Measurements from ENCODE around the gene OTUB1. TPM values are rescaled to one million over a fixed set of nuclear protein-coding genes. Genes with fewer than 3 reads are reported as not detected.

The OTUB1 gene
- total RNA-seq, 1 donor: 38.0 TPM

DNA sequence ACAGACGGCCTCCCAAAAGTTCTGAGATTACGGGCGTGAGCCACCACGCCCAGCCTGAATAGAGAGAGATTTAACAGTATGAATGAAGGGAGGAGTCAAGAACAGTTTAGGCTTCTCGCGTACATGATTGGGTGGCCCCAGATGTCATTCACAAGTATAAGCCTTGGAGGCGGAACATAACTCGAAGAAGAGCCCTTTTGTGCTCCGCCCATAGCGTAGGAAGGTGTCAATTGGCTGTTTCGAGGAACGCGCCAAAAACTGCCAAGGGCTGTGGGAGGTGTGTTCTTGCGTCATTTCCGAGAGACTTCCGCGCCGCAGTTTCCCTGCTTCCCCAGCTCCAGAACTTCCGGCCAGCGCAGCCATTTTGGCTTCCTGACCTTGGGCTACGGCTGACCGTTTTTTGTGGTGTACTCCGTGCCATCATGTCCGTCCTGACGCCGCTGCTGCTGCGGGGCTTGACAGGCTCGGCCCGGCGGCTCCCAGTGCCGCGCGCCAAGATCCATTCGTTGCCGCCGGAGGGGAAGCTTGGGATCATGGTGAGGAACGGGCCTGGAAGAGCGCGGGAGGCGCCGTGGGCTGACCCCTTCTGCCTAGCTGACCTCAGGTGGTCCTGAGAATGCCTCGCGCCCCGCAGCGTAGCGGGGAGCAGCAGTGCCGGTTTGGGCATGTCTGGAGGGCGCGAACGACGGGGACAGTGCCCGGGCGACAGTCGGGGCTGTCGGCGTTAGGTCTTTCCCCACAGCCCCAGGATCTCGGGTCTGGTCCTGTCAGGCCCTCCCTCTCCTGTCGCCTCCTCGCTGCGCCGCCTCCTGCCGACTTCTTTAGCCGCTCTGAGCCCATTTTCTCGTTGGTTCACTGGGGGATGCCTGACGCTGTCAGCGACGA is 11.7 kb upstream of the OTUB1 start, which contains the start of gene COX8A:
TSS of gene COX8A (plus strand) at position 362 of the 885 bp plus-strand sequence. CDS start at position 423, 61 bp downstream.
- TF ChIP-seq, protein P1, sequence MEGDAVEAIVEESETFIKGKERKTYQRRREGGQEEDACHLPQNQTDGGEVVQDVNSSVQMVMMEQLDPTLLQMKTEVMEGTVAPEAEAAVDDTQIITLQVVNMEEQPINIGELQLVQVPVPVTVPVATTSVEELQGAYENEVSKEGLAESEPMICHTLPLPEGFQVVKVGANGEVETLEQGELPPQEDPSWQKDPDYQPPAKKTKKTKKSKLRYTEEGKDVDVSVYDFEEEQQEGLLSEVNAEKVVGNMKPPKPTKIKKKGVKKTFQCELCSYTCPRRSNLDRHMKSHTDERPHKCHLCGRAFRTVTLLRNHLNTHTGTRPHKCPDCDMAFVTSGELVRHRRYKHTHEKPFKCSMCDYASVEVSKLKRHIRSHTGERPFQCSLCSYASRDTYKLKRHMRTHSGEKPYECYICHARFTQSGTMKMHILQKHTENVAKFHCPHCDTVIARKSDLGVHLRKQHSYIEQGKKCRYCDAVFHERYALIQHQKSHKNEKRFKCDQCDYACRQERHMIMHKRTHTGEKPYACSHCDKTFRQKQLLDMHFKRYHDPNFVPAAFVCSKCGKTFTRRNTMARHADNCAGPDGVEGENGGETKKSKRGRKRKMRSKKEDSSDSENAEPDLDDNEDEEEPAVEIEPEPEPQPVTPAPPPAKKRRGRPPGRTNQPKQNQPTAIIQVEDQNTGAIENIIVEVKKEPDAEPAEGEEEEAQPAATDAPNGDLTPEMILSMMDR (IDR thresholded peaks at IDR 0.05; ENCODE audit: insufficient read depth, low read depth, low read length): peak; percentile 20
- peak; percentile 100 for DNase-seq (ENCODE audit: low read depth)
- peak within 1 kb of the TSS; percentile 97 for H3K4me3 ChIP-seq (ENCODE audit: low read depth, low read length)

DNA sequence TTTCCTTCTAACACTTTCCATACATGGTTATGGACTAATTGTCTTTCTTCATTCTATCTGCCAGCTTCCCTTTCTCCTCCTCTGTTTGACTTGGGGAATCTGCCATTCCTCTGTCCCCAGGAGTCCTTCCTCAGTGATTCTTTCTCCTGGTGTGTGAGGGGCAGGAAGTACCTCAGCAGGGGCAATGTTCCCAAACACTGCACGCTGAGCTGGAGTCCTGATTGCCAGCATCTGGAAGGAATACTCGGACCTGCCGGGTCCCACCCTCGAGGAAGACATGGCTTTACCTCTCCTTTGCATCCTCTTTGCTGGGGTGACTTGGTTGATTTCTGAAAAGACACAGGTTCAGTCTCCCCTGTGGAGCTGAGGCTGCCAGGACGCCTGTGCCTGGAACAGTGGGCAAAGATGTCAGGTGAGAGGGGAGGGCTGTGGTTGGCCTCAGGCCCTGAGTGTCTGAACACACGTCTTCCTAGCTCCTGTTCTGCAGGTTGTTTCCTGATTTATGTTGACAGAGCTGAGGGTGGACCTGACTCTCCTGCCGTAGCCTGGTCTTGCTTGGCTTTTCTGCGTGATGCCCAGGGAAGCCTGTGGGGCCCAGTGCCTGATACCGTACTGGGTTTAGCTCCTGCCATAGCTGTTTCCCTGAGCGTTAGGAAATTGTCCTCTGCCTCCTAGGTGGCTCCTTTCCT is 7.5 kb upstream of the OTUB1 start:
- no peak overlapping the region for H3K4me3 ChIP-seq (ENCODE audit: low read depth, low read length)
- TF ChIP-seq, protein P1 (IDR thresholded peaks at IDR 0.05; ENCODE audit: insufficient read depth, low read depth, low read length): no peak
- no peak for DNase-seq (ENCODE audit: low read depth)

GRCh38 chr11:63979426-63979825 is 6.8 kb upstream of the OTUB1 start:
- DNase-seq (ENCODE audit: low read depth): no peak
- TF ChIP-seq, protein P1 (IDR thresholded peaks at IDR 0.05; ENCODE audit: insufficient read depth, low read depth, low read length): no peak
- H3K4me3 ChIP-seq (ENCODE audit: low read depth, low read length): no peak overlapping the region

- TF ChIP-seq, protein P1 (IDR thresholded peaks at IDR 0.05; ENCODE audit: insufficient read depth, low read depth, low read length): no peak
- peak overlapping the region; percentile 94 for H3K4me3 ChIP-seq (ENCODE audit: low read depth, low read length)
- DNase-seq (ENCODE audit: low read depth): no peak
Observed at GRCh38 chr11:63985812-63986155, 454 bp upstream of the OTUB1 start.

GRCh38 chr11:63986932-63987513 is 785 bp downstream of the OTUB1 start:
- TF ChIP-seq, protein P1 (IDR thresholded peaks at IDR 0.05; ENCODE audit: insufficient read depth, low read depth, low read length): no peak
- no peak for DNase-seq (ENCODE audit: low read depth)
- H3K4me3 ChIP-seq (ENCODE audit: low read depth, low read length): peak overlapping the region; percentile 94

GRCh38 chr11:63991558-63991957 is 5.3 kb downstream of the OTUB1 start:
- TF ChIP-seq, protein P1 (IDR thresholded peaks at IDR 0.05; ENCODE audit: insufficient read depth, low read depth, low read length): no peak
- no peak for DNase-seq (ENCODE audit: low read depth)
- no peak overlapping the region for H3K4me3 ChIP-seq (ENCODE audit: low read depth, low read length)
